ENCODE measurements around the gene SEMA3D.

DNA sequence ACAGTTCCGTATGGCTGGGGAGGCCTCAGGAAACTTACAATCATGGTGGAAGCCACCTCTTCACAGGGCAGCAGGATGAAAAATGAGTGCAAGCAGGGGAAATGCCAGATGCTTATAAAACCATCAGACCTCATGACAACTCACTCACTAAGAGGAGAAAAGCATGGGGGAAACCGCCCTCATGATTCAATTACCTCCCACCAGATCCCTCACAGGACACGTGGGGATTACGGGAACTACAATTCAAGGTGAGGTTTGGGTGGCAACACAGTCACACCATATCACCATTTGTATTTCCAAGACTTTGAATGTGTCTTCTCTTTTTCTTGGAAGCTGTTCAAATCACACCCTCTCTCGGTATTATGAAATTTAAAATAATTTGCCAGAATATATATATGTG, 80.1 kb downstream of the SEMA3D start:
- TF ChIP-seq POLR2A (IDR thresholded peaks at IDR 0.05; ENCODE audit: low read depth, low read length): no peak
- no peak for TF ChIP-seq RCOR1 (IDR thresholded peaks at IDR 0.05; ENCODE audit: insufficient replicate concordance, low read length)
- TF ChIP-seq, protein P1, sequence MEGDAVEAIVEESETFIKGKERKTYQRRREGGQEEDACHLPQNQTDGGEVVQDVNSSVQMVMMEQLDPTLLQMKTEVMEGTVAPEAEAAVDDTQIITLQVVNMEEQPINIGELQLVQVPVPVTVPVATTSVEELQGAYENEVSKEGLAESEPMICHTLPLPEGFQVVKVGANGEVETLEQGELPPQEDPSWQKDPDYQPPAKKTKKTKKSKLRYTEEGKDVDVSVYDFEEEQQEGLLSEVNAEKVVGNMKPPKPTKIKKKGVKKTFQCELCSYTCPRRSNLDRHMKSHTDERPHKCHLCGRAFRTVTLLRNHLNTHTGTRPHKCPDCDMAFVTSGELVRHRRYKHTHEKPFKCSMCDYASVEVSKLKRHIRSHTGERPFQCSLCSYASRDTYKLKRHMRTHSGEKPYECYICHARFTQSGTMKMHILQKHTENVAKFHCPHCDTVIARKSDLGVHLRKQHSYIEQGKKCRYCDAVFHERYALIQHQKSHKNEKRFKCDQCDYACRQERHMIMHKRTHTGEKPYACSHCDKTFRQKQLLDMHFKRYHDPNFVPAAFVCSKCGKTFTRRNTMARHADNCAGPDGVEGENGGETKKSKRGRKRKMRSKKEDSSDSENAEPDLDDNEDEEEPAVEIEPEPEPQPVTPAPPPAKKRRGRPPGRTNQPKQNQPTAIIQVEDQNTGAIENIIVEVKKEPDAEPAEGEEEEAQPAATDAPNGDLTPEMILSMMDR (conservative IDR thresholded peaks at IDR 0.05; ENCODE audit: low read depth, low read length): no peak
- no peak for TF ChIP-seq RAD21 (IDR thresholded peaks at IDR 0.05; ENCODE audit: low read length)
- no peak for TF ChIP-seq CEBPB (IDR thresholded peaks at IDR 0.05; ENCODE audit: low read depth, low read length)
- no peak for TF ChIP-seq SMC3 (IDR thresholded peaks at IDR 0.05; ENCODE audit: low read depth, low read length)
- no peak for TF ChIP-seq FOS (IDR thresholded peaks at IDR 0.05; ENCODE audit: low read depth, low read length)
